GM19324 (cell line): ENCODE measurements around the gene URI1.

Experiments
- ATAC-seq: cut with Tn5 transposase; IDR thresholded peaks from one replicate; pipeline ENCODE4 v1.9.1; 2021; ENCODE audit warnings: mild to moderate bottlenecking, moderate library complexity; ENCODE audit not compliant: unreplicated experiment, low FRiP score

URI1 gene

GRCh38 chr19:29967623-29968022 lies 25.6 kb downstream of the URI1 start:
- no peak for ATAC-seq

GRCh38 chr19:29969891-29970290 lies 27.9 kb downstream of the URI1 start:
- no peak for ATAC-seq

- ATAC-seq: no peak
Observed at GRCh38 chr19:29971002-29971401, 29.0 kb downstream of the URI1 start.

DNA sequence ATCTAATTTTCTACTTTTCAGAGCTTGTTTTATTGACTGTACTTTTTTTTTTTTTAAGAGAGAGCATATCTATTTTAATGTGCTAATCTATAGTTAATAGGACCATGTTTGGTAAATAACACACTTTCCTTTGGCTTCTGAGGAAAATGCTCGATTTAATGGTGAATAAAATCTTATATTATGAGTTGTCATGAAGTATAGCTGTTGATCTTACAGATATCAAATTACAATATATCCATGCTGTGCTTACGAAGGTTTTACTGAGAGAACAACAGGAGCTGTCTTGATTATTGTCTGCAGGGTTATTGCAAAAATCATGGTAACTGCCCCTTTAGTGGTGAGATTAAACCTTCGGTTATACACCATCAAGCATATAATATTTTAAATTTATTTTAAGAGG lies 29.6 kb downstream of the URI1 start:
- no peak for ATAC-seq

- ATAC-seq: no peak
Observed at GRCh38 chr19:29974701-29975100, 32.7 kb downstream of the URI1 start.

DNA sequence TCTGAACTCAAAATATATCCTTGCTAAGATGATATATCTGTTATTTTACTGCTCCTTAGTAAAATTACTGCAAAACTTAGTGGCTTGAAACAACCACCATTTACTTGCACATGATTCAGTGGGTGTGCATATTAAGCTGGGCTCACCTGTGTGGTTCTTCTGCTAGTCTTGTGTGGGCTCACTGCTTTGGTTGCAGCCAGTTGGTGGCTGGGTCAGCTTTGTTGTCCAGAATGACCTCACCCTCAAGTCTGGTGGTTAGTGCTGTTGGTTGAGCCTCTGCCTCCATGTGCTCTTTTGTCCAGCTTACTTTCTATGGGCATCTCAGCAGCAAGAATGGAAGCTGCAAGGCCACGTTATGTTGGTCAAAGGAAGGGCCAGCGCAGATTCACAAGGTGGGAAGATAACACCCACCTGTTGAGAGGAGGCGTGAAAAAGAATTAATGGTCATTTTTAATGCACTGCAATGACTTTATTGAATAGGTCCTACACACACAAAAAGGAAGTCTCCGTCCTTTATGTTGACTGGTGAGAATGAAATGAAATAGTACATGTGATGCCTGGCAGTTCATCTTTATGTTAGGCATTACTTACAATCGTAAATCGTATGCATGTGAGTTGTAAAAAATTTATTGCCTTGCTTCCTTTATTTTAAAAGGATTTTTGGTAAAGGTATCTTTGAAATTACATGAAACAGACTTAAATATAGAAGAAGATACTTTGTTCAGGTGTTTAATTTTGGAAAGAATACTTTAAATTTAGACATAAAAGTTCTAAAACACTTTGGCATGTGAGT lies 34.3 kb downstream of the URI1 start:
- ATAC-seq: no peak

GRCh38 chr19:29978080-29978479 lies 36.0 kb downstream of the URI1 start:
- no peak for ATAC-seq

- no peak for ATAC-seq
Observed at GRCh38 chr19:29983568-29983967, 41.5 kb downstream of the URI1 start.

- ATAC-seq: no peak
Observed at GRCh38 chr19:29985196-29985595, 43.2 kb downstream of the URI1 start.

DNA sequence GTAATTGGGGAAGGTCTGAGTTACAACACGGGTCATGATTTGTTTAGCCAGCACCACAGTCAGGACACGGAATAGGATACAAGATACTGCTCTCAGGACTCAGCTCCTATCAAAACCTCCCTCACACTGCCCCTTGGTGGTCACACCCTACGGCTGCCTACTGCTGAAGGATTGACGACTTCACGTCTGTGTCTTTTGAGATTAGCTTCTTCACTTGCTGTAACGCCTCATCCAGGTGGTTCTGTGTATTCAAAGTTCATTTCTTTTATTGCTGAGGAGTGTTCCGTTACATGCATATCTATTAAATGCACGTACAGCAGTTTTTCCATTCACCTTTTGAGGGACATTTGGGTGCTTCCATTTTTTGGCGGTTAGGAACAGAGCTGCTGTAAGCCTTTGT lies 46.3 kb downstream of the URI1 start:
- ATAC-seq: no peak

GRCh38 chr19:29992233-29992867 lies 50.3 kb downstream of the URI1 start:
- no peak for ATAC-seq

DNA sequence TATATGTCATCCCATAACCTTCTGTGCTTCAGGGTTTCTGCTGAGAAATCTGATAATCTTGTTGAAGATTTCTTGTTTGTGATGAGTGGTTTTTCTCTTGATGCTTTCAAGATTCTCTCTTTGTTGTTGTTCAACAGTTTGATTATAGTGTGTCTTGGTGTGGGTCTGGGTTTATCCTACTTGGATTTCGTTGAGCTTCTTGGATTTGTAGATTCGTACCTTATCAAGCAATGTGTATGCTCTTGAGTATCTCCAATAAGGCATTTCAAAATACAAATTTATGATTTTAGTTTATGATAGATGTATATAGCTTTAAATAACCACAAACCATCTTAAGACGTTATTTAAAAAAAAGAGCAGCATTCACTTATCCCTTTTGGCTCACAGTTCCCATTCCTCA lies 57.5 kb downstream of the URI1 start:
- ATAC-seq: no peak

DNA sequence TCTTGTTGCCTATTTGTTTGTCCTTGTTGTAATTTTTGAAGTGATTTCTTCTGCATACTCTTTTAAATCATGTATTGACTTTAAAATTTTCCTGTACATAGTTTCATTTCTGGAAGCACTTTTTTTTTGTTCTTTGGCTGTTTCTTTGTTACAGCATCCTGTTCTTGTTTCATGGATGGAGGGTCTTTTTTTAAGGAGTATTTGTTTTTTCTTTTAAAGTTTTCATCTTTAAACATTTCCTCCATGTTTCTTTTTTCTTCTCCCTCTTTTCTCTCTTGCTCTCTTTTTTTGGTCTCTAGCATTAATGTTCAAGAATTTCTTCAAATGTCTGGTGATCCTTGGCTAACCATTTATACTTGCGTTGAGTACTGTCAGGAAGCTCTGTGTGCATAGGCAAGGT lies 58.8 kb downstream of the URI1 start:
- ATAC-seq: no peak

DNA sequence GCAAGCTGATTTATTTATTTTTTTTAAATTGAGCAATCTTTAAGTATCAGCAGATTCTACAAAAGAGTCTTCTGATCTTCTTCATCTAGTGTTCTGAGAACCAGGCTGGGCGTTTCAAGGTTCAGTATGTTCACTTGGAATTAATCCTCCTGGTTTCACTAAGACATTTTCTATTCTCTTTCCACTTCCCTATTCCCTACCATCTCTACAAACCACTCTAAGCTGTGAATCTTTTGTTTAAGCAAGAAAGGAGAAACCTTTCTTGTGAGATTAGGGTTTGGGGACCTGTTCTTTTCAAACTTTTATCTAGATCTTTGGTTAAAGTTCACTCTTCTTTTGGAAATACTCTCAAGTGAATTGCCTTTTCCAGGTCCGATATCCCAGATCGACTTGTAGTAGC lies 59.3 kb downstream of the URI1 start:
- ATAC-seq: no peak

DNA sequence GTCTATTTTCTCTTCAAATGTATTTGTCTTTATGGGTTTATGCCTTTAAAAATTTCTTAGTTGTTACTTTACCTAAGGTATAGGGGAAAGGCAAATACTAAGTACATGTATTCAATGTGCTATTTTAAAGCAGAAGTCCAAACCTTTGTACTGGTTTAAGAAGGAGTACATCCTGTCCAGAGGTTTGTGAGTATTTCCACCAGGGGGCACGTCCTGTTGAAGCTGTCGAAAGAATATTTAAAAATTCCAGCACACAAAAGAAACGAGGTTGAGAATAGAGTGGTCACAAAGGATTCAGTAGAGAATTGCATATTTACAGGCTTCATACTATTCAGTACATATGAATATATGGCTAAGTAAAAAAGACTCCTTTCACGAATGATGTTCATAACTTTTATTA lies 59.8 kb downstream of the URI1 start:
- ATAC-seq: no peak

DNA sequence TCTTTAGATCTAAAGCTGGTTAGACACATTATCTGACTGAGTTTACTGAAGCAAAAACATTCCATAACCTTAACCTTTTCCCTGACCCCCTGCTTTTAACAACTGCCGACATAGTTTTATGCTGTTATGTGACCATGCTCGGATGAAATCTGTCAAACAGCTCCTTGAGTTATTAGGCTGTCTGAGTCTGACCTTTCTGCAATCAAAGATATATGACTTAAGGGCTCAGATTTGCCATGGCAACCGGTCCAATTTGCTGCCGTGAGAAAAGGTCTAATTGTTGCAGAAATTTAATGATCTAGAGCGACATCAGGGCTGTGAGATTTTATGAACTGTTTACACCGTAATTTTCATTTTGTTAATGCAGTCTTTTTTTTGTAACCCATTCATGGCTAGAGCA lies 61.8 kb downstream of the URI1 start:
- ATAC-seq: no peak

GRCh38 chr19:30004403-30004802 lies 62.4 kb downstream of the URI1 start:
- no peak for ATAC-seq

DNA sequence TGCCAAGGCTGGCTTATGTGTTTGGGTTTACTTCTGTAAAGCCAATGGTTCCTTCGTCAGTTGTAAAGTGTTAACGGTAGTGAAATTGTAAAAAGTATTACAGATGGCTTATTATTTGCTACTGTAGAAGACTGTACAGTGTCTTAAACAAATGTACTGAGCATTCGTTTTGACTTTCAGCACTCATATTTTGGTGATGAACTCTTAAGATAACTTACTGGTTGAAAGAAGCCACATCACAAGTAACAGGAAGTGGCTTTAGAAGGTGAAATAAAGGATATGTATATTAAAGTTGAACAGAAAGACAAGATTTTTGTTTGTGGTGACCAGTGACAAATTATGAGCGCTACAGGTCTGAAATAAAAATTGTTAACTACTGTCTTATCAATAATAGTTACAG lies 64.2 kb downstream of the URI1 start:
- no peak for ATAC-seq

DNA sequence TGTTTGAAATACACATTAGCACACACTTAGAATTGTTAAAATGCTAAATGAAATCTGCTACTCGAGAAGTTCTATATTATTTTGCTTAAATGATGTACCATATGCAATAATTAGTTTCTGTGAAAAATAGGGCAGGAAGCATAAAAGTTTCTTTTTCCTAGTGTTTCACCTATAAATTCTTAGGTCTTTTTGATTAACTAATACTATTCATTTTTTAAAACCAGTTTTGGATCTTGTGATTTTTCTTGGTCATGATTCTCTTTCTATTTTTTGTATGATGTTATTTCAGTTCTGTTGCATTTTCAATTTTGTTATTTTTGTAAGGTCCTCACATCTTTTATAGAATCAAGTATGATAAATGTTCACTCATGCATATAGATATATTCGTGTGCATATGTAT lies 66.1 kb downstream of the URI1 start:
- ATAC-seq: no peak

GRCh38 chr19:30009013-30009412 lies 67.0 kb downstream of the URI1 start:
- ATAC-seq: no peak

GRCh38 chr19:30011051-30011578 lies 69.1 kb downstream of the URI1 start:
- no peak for ATAC-seq

GRCh38 chr19:30014770-30015169 lies 72.7 kb downstream of the URI1 start:
- ATAC-seq: no peak
